HG02840 (cell line): Measurements from ENCODE around the gene BPIFA2.
"Not testable (repeated sequence)": the region's sequence is repeated elsewhere in the genome, so short reads cannot be mapped to it uniquely, and the experiment has no call there.

Experiments
- ATAC-seq: cut with Tn5 transposase; IDR thresholded peaks from one replicate; pipeline ENCODE4 v1.9.1; 2021; ENCODE audit warnings: mild to moderate bottlenecking, moderate library complexity, moderate number of reproducible peaks; ENCODE audit not compliant: unreplicated experiment, low FRiP score

Gene BPIFA2

GRCh38 chr20:33159713-33160112 is 8.2 kb upstream of the BPIFA2 start:
- no peak for ATAC-seq

GRCh38 chr20:33160681-33161080 is 7.3 kb upstream of the BPIFA2 start:
- no peak for ATAC-seq

- ATAC-seq = no peak
These were observed 5.6 kb upstream of the BPIFA2 start for GRCh38 chr20:33162313-33162712.

- ATAC-seq = no peak
These were observed 5.2 kb upstream of the BPIFA2 start for GRCh38 chr20:33162753-33163152.

- no peak for ATAC-seq
These were observed 3.9 kb upstream of the BPIFA2 start for GRCh38 chr20:33163856-33164762.

GRCh38 chr20:33164763-33165095 is 3.2 kb upstream of the BPIFA2 start:
- no peak for ATAC-seq

GRCh38 chr20:33165416-33166055 is 2.4 kb upstream of the BPIFA2 start:
- ATAC-seq = no peak

GRCh38 chr20:33166533-33167113 is 1.3 kb upstream of the BPIFA2 start:
- no peak for ATAC-seq

GRCh38 chr20:33169176-33169794 is 1.3 kb downstream of the BPIFA2 start:
- ATAC-seq = no peak

- ATAC-seq = no peak
These were observed 4.8 kb downstream of the BPIFA2 start for GRCh38 chr20:33172781-33173180.

GRCh38 chr20:33175123-33175522 is 7.2 kb downstream of the BPIFA2 start:
- no peak for ATAC-seq

- ATAC-seq = no peak
These were observed 8.1 kb downstream of the BPIFA2 start for GRCh38 chr20:33176101-33176500.

GRCh38 chr20:33177866-33178265 is 9.9 kb downstream of the BPIFA2 start:
- ATAC-seq = no peak

GRCh38 chr20:33178726-33179125 is 10.8 kb downstream of the BPIFA2 start:
- ATAC-seq = no peak

GRCh38 chr20:33180169-33180568 is 12.2 kb downstream of the BPIFA2 start:
- ATAC-seq = no peak

GRCh38 chr20:33181482-33182093 is 13.6 kb downstream of the BPIFA2 start:
- ATAC-seq = no peak

GRCh38 chr20:33183312-33183711 is 15.4 kb downstream of the BPIFA2 start:
- ATAC-seq = no peak

GRCh38 chr20:33185031-33185590 is 17.2 kb downstream of the BPIFA2 start:
- ATAC-seq = not testable (repeated sequence)

GRCh38 chr20:33187491-33187890 is 19.5 kb downstream of the BPIFA2 start:
- no peak for ATAC-seq

- no peak for ATAC-seq
These were observed 20.5 kb downstream of the BPIFA2 start for GRCh38 chr20:33188421-33188820.
